GM12864 (cell line): ENCODE results near the gene RFNG.

Experiments
- DNase-seq: peaks from one replicate; pipeline ENCODE4 v3.0.0-alpha.2; 2011; ENCODE audit warnings: low read depth
- H3K4me3 ChIP-seq: 2 replicates; pipeline ENCODE4 v1.5.1; 2011; ENCODE audit warnings: mild to moderate bottlenecking, low read depth, low read length, control low read depth
- CTCF ChIP-seq: IDR thresholded peaks from 2 replicates; pipeline ENCODE4 v1.5.1; 2011; ENCODE audit warnings: low read depth, mild to moderate bottlenecking, moderate library complexity, low read length, control low read depth, inconsistent platforms; ENCODE audit errors: missing control alignments

RFNG gene

GRCh38 chr17:82080048-82080788, 28.6 kb upstream of the RFNG start:
- H3K4me3 ChIP-seq, result no peak overlapping the region
- no peak for DNase-seq
- TF ChIP-seq CTCF, result no peak

- TF ChIP-seq CTCF, result no peak
- DNase-seq, result no peak
- H3K4me3 ChIP-seq, result no peak overlapping the region
These were observed 27.5 kb upstream of the RFNG start for GRCh38 chr17:82079001-82079677.

- no peak for DNase-seq
- H3K4me3 ChIP-seq, result no peak overlapping the region
- TF ChIP-seq CTCF, result no peak
These were observed 26.8 kb upstream of the RFNG start for GRCh38 chr17:82078433-82078832.

- no peak for DNase-seq
- no peak for TF ChIP-seq CTCF
- no peak overlapping the region for H3K4me3 ChIP-seq
These were observed 26.2 kb upstream of the RFNG start for GRCh38 chr17:82077617-82078358.

GRCh38 chr17:82076785-82077591, 25.4 kb upstream of the RFNG start:
- TF ChIP-seq CTCF, result no peak

GRCh38 chr17:82076018-82076784, 24.6 kb upstream of the RFNG start:
- no peak for TF ChIP-seq CTCF
- H3K4me3 ChIP-seq, result no peak overlapping the region
- no peak for DNase-seq

More at GRCh38 chr17:82076785-82077591, 25.4 kb upstream of the RFNG start:
- H3K4me3 ChIP-seq, result no peak overlapping the region
- DNase-seq, result no peak
